ENCODE measurements around the gene CDKL1. TPM values are rescaled to one million over a fixed set of nuclear protein-coding genes. Genes with fewer than 3 reads are reported as not detected.

CDKL1 gene
- total RNA-seq, 4 donors from 2014 or later, result 11.2 to 17.7 (median 12.3) TPM

DNA sequence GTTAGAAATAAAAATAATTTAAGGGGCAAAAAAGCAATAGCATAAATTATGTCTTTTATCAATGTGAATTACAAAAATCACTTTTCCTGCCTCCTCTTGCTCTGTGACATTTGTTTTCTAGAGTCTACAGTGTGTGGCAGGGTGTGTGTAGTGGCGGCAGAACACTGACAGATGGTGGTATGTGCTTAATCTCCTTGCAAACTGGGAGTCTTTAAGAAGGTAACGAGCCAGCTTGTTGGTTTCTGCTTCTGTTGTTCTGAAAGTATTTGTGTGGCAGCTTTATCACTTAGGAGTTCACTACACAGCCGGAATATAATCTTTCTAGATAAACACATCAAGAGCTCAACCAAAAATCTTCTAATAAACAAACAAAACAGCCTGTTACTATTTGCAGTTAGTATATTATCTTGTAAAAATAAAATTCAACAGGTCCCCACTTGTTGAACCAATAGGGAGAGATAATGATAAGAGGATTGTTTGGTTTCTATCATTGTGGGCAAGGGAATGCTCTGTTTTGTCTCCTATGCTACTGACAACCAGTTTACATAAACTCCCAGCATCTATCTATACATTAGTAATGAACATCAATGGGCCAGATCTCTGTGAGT is 13.0 kb downstream of the CDKL1 start:
- Histone ChIP-seq H3K4me1 (no peaks in the 10 kb centered on the region), H3K4me3 (no peak overlapping the region), H3K27ac (replicated peaks in 1 of 4) (no peak overlapping the region), H3K9me3 (no peaks in the 10 kb centered on the region), H3K27me3 (no peaks in the 10 kb centered on the region), H3K36me3 (peaks cover 0 to 4% (median 2%) of the 10 kb centered on the region in 4 donors)
- intact Hi-C loops (cut with DNase I), result no loop called here
- 86% methylated on average over 3 of the region's 3 CpGs for WGBS
- DNase-seq (ENCODE audit: extremely low spot score), result no peak
- TF ChIP-seq EP300 (IDR thresholded peaks at IDR 0.05), result no peak
- TF ChIP-seq POLR2AphosphoS5 (IDR thresholded peaks at IDR 0.05), result no peak
- TF ChIP-seq, protein P1, sequence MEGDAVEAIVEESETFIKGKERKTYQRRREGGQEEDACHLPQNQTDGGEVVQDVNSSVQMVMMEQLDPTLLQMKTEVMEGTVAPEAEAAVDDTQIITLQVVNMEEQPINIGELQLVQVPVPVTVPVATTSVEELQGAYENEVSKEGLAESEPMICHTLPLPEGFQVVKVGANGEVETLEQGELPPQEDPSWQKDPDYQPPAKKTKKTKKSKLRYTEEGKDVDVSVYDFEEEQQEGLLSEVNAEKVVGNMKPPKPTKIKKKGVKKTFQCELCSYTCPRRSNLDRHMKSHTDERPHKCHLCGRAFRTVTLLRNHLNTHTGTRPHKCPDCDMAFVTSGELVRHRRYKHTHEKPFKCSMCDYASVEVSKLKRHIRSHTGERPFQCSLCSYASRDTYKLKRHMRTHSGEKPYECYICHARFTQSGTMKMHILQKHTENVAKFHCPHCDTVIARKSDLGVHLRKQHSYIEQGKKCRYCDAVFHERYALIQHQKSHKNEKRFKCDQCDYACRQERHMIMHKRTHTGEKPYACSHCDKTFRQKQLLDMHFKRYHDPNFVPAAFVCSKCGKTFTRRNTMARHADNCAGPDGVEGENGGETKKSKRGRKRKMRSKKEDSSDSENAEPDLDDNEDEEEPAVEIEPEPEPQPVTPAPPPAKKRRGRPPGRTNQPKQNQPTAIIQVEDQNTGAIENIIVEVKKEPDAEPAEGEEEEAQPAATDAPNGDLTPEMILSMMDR (IDR thresholded peaks at IDR 0.05), result no peak
- TF ChIP-seq POLR2A (IDR thresholded peaks at IDR 0.05; ENCODE audit: low read depth), result no peak

DNA sequence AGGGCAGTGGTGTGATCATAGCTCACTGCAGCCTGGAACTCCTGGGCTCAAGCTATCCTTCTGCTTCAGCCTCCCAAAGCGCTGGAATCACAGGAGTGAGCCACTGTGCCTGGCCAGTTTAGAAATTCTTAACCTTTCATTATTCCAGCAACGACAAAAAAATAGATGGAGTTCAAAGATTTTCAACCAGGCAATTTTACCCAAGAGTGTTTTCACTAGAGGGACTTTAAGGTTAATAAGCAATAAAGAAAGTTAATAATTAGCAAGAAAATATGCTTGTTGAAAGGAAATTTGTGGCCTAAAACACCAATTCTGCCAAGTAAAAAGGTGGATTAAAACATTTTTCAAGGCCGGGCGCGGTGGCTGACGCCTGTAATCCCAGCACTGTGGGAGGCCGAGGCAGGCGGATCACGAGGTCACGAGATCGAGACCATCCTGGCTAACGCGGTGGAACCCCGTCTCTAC is 14.8 kb downstream of the CDKL1 start:
- H3K4me1 ChIP-seq, result no peaks in the 10 kb centered on the region
- no peak for DNase-seq (ENCODE audit: extremely low spot score)
- H3K4me3 ChIP-seq, result no peak overlapping the region
- no peaks in the 10 kb centered on the region for H3K9me3 ChIP-seq
- WGBS, result 91% methylated on average over 14 of the region's 14 CpGs
- no peak for TF ChIP-seq POLR2AphosphoS5 (IDR thresholded peaks at IDR 0.05)
- no peak for TF ChIP-seq POLR2A (IDR thresholded peaks at IDR 0.05; ENCODE audit: low read depth)
- TF ChIP-seq, protein P1 (IDR thresholded peaks at IDR 0.05), result no peak
- TF ChIP-seq EP300 (IDR thresholded peaks at IDR 0.05), result no peak
- no peak overlapping the region for H3K27ac ChIP-seq (replicated peaks in 1 of 4)
- H3K27me3 ChIP-seq, result no peaks in the 10 kb centered on the region
- peaks cover 0 to 4% (median 2%) of the 10 kb centered on the region in 4 donors for H3K36me3 ChIP-seq
- intact Hi-C loops (cut with DNase I), result no loop called here

DNA sequence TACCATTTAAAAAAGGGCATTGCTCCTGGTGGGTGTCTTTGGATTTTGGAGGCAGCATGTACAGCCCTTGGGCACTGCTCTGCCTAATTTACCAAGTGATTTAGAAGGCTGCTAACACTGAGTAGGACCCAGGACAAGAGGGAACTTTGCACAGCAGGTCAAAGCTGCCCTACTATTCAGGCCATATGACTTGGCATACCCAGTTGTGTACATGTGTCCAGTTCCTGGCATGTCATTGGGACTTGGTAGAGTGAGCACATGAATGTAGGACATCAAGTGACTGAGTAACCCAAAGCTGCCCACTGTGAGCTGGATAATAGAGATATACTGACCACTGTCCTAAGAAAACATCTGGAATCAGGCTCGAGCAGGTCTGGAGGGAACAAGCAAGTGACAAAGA is 15.7 kb downstream of the CDKL1 start:
- WGBS, result 75% methylated on average over 1 of the region's 1 CpG
- no peaks in the 10 kb centered on the region for H3K4me1 ChIP-seq
- DNase-seq (ENCODE audit: extremely low spot score), result no peak
- TF ChIP-seq, protein P1 (IDR thresholded peaks at IDR 0.05), result no peak
- TF ChIP-seq POLR2A (IDR thresholded peaks at IDR 0.05; ENCODE audit: low read depth), result no peak
- TF ChIP-seq POLR2AphosphoS5 (IDR thresholded peaks at IDR 0.05), result no peak
- no peak for TF ChIP-seq EP300 (IDR thresholded peaks at IDR 0.05)
- H3K27ac ChIP-seq (replicated peaks in 1 of 4), result no peak overlapping the region
- H3K9me3 ChIP-seq, result no peaks in the 10 kb centered on the region
- H3K27me3 ChIP-seq, result no peaks in the 10 kb centered on the region
- peaks cover 0 to 4% (median 2%) of the 10 kb centered on the region in 4 donors for H3K36me3 ChIP-seq
- intact Hi-C loops (cut with DNase I), result no loop called here
- no peak overlapping the region for H3K4me3 ChIP-seq

DNA sequence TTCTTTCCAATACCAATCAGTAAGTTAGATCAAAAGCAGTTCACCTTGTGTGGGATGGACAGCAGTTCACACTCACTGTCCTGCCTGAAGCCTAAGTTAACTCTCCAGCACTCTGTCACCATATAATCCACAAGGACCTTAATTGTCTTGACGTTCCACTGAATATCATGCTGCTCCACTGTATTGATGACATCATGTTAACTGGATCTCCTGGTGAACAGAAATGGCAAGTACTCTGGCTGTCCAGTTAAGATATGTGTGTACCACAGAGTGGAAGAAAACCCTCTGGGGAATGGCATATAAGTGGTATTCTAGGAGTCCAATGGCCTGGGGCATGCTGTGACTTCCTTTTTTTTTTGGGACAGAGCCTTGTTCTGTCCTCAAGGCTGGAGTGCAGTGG is 16.2 kb downstream of the CDKL1 start:
- no peaks in the 10 kb centered on the region for H3K4me1 ChIP-seq
- H3K9me3 ChIP-seq, result no peaks in the 10 kb centered on the region
- H3K36me3 ChIP-seq, result peaks cover 0 to 4% (median 2%) of the 10 kb centered on the region in 4 donors
- DNase-seq (ENCODE audit: extremely low spot score), result no peak
- 93% methylated on average over 1 of the region's 1 CpG for WGBS
- TF ChIP-seq, protein P1 (IDR thresholded peaks at IDR 0.05), result no peak
- TF ChIP-seq EP300 (IDR thresholded peaks at IDR 0.05) (no peak), POLR2AphosphoS5 (IDR thresholded peaks at IDR 0.05) (no peak), POLR2A (IDR thresholded peaks at IDR 0.05; ENCODE audit: low read depth) (no peak)
- no peak overlapping the region for H3K4me3 ChIP-seq
- no peaks in the 10 kb centered on the region for H3K27me3 ChIP-seq
- no peak overlapping the region for H3K27ac ChIP-seq (replicated peaks in 1 of 4)
- intact Hi-C loops (cut with DNase I), result no loop called here

DNA sequence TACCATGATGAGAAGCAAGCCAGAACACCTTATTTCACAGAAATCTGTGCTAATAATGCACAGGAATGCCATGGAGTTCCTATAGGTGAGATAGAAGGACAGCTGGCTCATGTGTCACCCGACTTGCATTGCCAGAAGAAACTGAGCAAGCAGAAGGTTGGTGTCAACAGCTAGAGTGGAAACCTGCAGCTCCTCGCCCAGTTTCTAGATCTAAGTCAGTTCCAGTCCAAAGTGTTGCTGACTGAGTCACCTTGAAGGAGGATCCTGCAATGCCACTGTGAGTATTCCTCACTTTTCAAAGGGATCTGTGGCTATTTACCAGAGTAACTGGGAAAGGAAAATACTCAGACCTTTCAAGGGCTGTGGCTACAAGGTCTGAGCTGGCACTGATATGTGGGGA is 17.1 kb downstream of the CDKL1 start:
- H3K27ac ChIP-seq (replicated peaks in 1 of 4), result no peak overlapping the region
- DNase-seq (ENCODE audit: extremely low spot score), result no peak
- no peaks in the 10 kb centered on the region for H3K27me3 ChIP-seq
- H3K36me3 ChIP-seq, result peaks cover 0 to 4% (median 2%) of the 10 kb centered on the region in 4 donors
- no peaks in the 10 kb centered on the region for H3K4me1 ChIP-seq
- H3K9me3 ChIP-seq, result no peaks in the 10 kb centered on the region
- 89% methylated on average over 2 of the region's 2 CpGs for WGBS
- no peak overlapping the region for H3K4me3 ChIP-seq
- intact Hi-C loops (cut with DNase I), result no loop called here
- TF ChIP-seq, protein P1 (IDR thresholded peaks at IDR 0.05), result no peak
- TF ChIP-seq POLR2AphosphoS5 (IDR thresholded peaks at IDR 0.05) (no peak), EP300 (IDR thresholded peaks at IDR 0.05) (no peak), POLR2A (IDR thresholded peaks at IDR 0.05; ENCODE audit: low read depth) (no peak)
